GM23338 (cell line): ENCODE measurements around the gene PRRC2A. TPM values are rescaled to one million over a fixed set of nuclear protein-coding genes. Genes with fewer than 3 reads are reported as not detected.

Experiments
- ATAC-seq: fragments of 200-7000 bp; cut with Tn5 transposase; 3 replicates; pipeline ENCODE4 v1.9.1; 2020
- DNase-seq: peaks from one replicate; pipeline ENCODE4 v3.0.0-alpha.2; 2015; ENCODE audit warnings: low spot score
- H2AFZ ChIP-seq: fragments of 200-600 bp; sonication (generic); 2 replicates; pipeline ENCODE4 v1.8.0; 2016; ENCODE audit warnings: antibody characterized with exemption, mild to moderate bottlenecking, moderate library complexity
- H3F3A ChIP-seq: fragments of 200-600 bp; sonication (generic); replicated peaks from 2 replicates; pipeline ENCODE4 v1.8.0; 2017; ENCODE audit warnings: antibody characterized with exemption, mixed run types, low read depth
- H3K27ac ChIP-seq: fragments of 200-600 bp; sonication (generic); 2 replicates; pipeline ENCODE4 v1.6.1; 2016; ENCODE audit warnings: low read depth
- H3K27me3 ChIP-seq: fragments of 200-600 bp; sonication (generic); 2 replicates; pipeline ENCODE4 v1.8.0; 2016; ENCODE audit warnings: mild to moderate bottlenecking, mixed run types, moderate library complexity; ENCODE audit not compliant: insufficient read depth
- H3K36me3 ChIP-seq: fragments of 200-600 bp; sonication (generic); 2 replicates; pipeline ENCODE4 v1.8.0; 2016; ENCODE audit warnings: mild to moderate bottlenecking; ENCODE audit not compliant: insufficient read depth
- H3K4me1 ChIP-seq: fragments of 200-600 bp; sonication (generic); 2 replicates; pipeline ENCODE4 v1.8.0; 2016; ENCODE audit warnings: mild to moderate bottlenecking, moderate library complexity; ENCODE audit not compliant: insufficient read depth
- H3K4me2 ChIP-seq: fragments of 200-600 bp; sonication (generic); 2 replicates; pipeline ENCODE4 v1.7.1; 2017; ENCODE audit warnings: mixed run types
- H3K4me3 ChIP-seq: fragments of 200-600 bp; sonication (generic); 2 replicates; pipeline ENCODE4 v1.6.1; 2016; ENCODE audit warnings: mixed run types
- H3K79me2 ChIP-seq: fragments of 200-600 bp; sonication (generic); replicated peaks from 2 replicates; pipeline ENCODE4 v1.8.0; 2017; ENCODE audit warnings: mild to moderate bottlenecking; ENCODE audit not compliant: insufficient read depth
- H3K9me2 ChIP-seq: fragments of 200-600 bp; sonication (generic); 2 replicates; pipeline ENCODE4 v1.8.0; 2017; ENCODE audit not compliant: insufficient read depth
- H4K20me1 ChIP-seq: fragments of 200-600 bp; sonication (generic); replicated peaks from 2 replicates; pipeline ENCODE4 v1.8.0; 2017; ENCODE audit warnings: mild to moderate bottlenecking; ENCODE audit not compliant: insufficient read depth
- H3K27ac Mint-ChIP-seq: 2 replicates; pipeline ENCODE4 v1.8.0; 2020; ENCODE audit warnings: inconsistent platforms, mild to moderate bottlenecking, moderate library complexity, mixed read lengths
- H3K27me3 Mint-ChIP-seq: 3 replicates; pipeline ENCODE4 v1.8.0; 2022; ENCODE audit warnings: low read depth, mild to moderate bottlenecking, moderate library complexity, mixed read lengths, inconsistent platforms; ENCODE audit not compliant: insufficient read depth, poor library complexity
- H3K36me3 Mint-ChIP-seq: 3 replicates; pipeline ENCODE4 v1.8.0; 2021; ENCODE audit warnings: low read depth, mild to moderate bottlenecking, inconsistent platforms, moderate library complexity, mixed read lengths
- H3K4me1 Mint-ChIP-seq: 3 replicates; pipeline ENCODE4 v1.8.0; 2020; ENCODE audit warnings: mild to moderate bottlenecking, inconsistent platforms, mixed read lengths
- H3K4me3 Mint-ChIP-seq: 3 replicates; pipeline ENCODE4 v1.8.0; 2021; ENCODE audit warnings: moderate library complexity, mild to moderate bottlenecking, inconsistent platforms, mixed read lengths
- H3K9me3 Mint-ChIP-seq: 3 replicates; pipeline ENCODE4 v1.8.0; 2020; ENCODE audit warnings: moderate library complexity, mild to moderate bottlenecking, inconsistent platforms, mixed read lengths
- CREB1 ChIP-seq: fragments of 250-450 bp; sonication (Bioruptor Pico); IDR thresholded peaks from 2 replicates; pipeline ENCODE4 v1.5.0; 2020; ENCODE audit warnings: low read depth, mild to moderate bottlenecking, moderate library complexity
- ETS1 ChIP-seq: IDR thresholded peaks from 2 replicates; pipeline ENCODE4 v1.6.1; 2016; ENCODE audit warnings: antibody characterized with exemption
- EZH2 ChIP-seq: fragments of 200-600 bp; sonication (generic); IDR thresholded peaks from one replicate; pipeline ENCODE4 v1.8.0; 2017; ENCODE audit warnings: antibody characterized with exemption, mild to moderate bottlenecking, low read depth; ENCODE audit not compliant: unreplicated experiment
- JUNB ChIP-seq: IDR thresholded peaks from one replicate; pipeline ENCODE4 v1.6.1; 2016; ENCODE audit warnings: antibody characterized with exemption; ENCODE audit not compliant: unreplicated experiment
- NANOG ChIP-seq: IDR thresholded peaks from 2 replicates; pipeline ENCODE4 v1.6.1; 2016; ENCODE audit warnings: antibody characterized with exemption, borderline replicate concordance
- POLR2AphosphoS5 ChIP-seq: IDR thresholded peaks from 2 replicates; pipeline ENCODE4 v1.6.1; 2016; ENCODE audit warnings: antibody characterized with exemption, low read depth
- ZNF114 ChIP-seq: fragments of 250-450 bp; sonication (Bioruptor Pico); IDR thresholded peaks from 2 replicates; pipeline ENCODE4 v1.5.0; 2020; ENCODE audit warnings: mild to moderate bottlenecking, moderate library complexity
- ZNF331 ChIP-seq: fragments of 250-450 bp; sonication (Bioruptor Pico); IDR thresholded peaks from 2 replicates; pipeline ENCODE4 v1.5.0; 2020; ENCODE audit warnings: low read depth, mild to moderate bottlenecking, moderate library complexity
- ZNF462 ChIP-seq: fragments of 250-450 bp; sonication (Bioruptor Pico); IDR thresholded peaks from 2 replicates; pipeline ENCODE4 v1.5.0; 2020; ENCODE audit warnings: mild to moderate bottlenecking, moderate library complexity
- polyA plus RNA-seq: library from polyadenylated mRNA; unstranded; fragments of >200 nt; fragmentation: Nextera tagmentation; extraction: Ambion mirVana; gene quantifications from 2 replicates; pipeline ENCODE4 v1.2.1, GENCODE V29; 2016
- total RNA-seq: library from RNA; depleted of rRNA; stranded (reverse); fragments of >200 nt; shearing (Covaris generic); gene quantifications from 2 replicates; pipeline ENCODE4 v1.2.3, GENCODE V29; 2014

Gene PRRC2A
- total and polyA plus RNA-seq, 2 experiments from 2014 or later, result 213 to 273 TPM

GRCh38 chr6:31639449-31639861 is 18.9 kb downstream of the PRRC2A start (continued):
- TF ChIP-seq ETS1 (no peak), NANOG (no peak), JUNB (no peak), ZNF462 (no peak)

GRCh38 chr6:31640612-31641011 is 20.1 kb downstream of the PRRC2A start:
- no peaks in the 10 kb centered on the region for H3K27me3 ChIP-seq
- peaks cover 6% of the 10 kb centered on the region for H3K27me3 Mint-ChIP-seq
- H3K27ac Mint-ChIP-seq, result no peak overlapping the region
- no peaks in the 10 kb centered on the region for H3K79me2 ChIP-seq
- H3K4me3 Mint-ChIP-seq, result no peak overlapping the region; the same call in 2 of the 3 replicates
- H2AFZ ChIP-seq, result no peak overlapping the region
- H3K4me1 ChIP-seq, result no peaks in the 10 kb centered on the region
- H4K20me1 ChIP-seq, result peaks cover 16% of the 10 kb centered on the region
- H3K4me1 Mint-ChIP-seq, result no peaks in the 10 kb centered on the region
- no peak overlapping the region for H3K4me2 ChIP-seq
- no peaks in the 10 kb centered on the region for H3K9me3 Mint-ChIP-seq
- no peaks in the 10 kb centered on the region for H3K9me2 ChIP-seq
- H3K27ac ChIP-seq, result no peak overlapping the region
- DNase-seq (no peak), ATAC-seq (no peak)
- H3F3A ChIP-seq, result peaks cover 43% of the 10 kb centered on the region
- peaks cover 83% of the 10 kb centered on the region for H3K36me3 Mint-ChIP-seq
- H3K36me3 ChIP-seq, result peaks cover 46% of the 10 kb centered on the region
- H3K4me3 ChIP-seq, result no peak overlapping the region
- TF ChIP-seq ZNF114 (CRISPR knock-in tag) (no peak), NANOG (no peak), EZH2 (no peak), ZNF331 (CRISPR knock-in tag) (no peak), POLR2AphosphoS5 (no peak), CREB1 (no peak), JUNB (no peak), ZNF462 (no peak)
